ENCODE measurements around the gene DBI. TPM values are rescaled to one million over a fixed set of nuclear protein-coding genes. Genes with fewer than 3 reads are reported as not detected.

The DBI gene
- polyA plus RNA-seq, 1 of the 3 experiments (the other 2 are of a cell fraction), result 150 TPM

- no peak overlapping the region for H3K4me3 ChIP-seq (ENCODE audit: low read depth in 2 of 2, low read length in 1 of 2)
- CTCF ChIA-PET, result interaction anchor here (0.6 to 9.9 kb wide), 3 partner anchors 70 to 355 kb away, joined by 3 to 95 read pairs (median 3); no protein-coding TSS in a partner anchor
- no peaks in the 10 kb centered on the region for H3F3A ChIP-seq (replicated peaks; ENCODE audit: insufficient read depth)
- no peak overlapping the region for H3K9ac ChIP-seq
- no peak overlapping the region for H3K27ac ChIP-seq (ENCODE audit: low read depth in 2 of 2, low read length in 1 of 2)
- no peak for DNase-seq
- no peak overlapping the region for H3K4me2 ChIP-seq
- no peaks in the 10 kb centered on the region for H3K4me1 ChIP-seq (ENCODE audit: control insufficient read depth in 1 of 2, insufficient read depth in 2 of 2, low read depth in 1 of 2, low read length in 1 of 2)
- POLR2A ChIA-PET, result no interaction called here
- no peak for TF ChIP-seq EP300 (IDR thresholded peaks at IDR 0.05; ENCODE audit: borderline replicate concordance in 1 of 2, low read depth in 1 of 2, low read length in 1 of 2)
- no peak for TF ChIP-seq YY1 (IDR thresholded peaks at IDR 0.05; ENCODE audit: low read depth)
- TF ChIP-seq IRF3 (IDR thresholded peaks at IDR 0.05; ENCODE audit: low read depth, low read length), result no peak
- no peak for TF ChIP-seq GATA2 (CRISPR knock-in tag; IDR thresholded peaks at IDR 0.05)
- TF ChIP-seq TEAD4 (IDR thresholded peaks at IDR 0.05; ENCODE audit: borderline replicate concordance, insufficient read depth), result no peak
- no peak for TF ChIP-seq USF2 (IDR thresholded peaks at IDR 0.05; ENCODE audit: borderline replicate concordance, low read depth, low read length)
- TF ChIP-seq NFIC (IDR thresholded peaks at IDR 0.05; ENCODE audit: borderline replicate concordance), result no peak
- no peak for TF ChIP-seq PBX3 (IDR thresholded peaks at IDR 0.05)
- TF ChIP-seq RXRA (IDR thresholded peaks at IDR 0.05; ENCODE audit: borderline replicate concordance, low read depth), result no peak
- no peak for TF ChIP-seq FOXM1 (IDR thresholded peaks at IDR 0.05; ENCODE audit: low read depth)
- TF ChIP-seq SIN3A (IDR thresholded peaks at IDR 0.05; ENCODE audit: borderline replicate concordance, low read depth, low read length), result no peak
- no peak for TF ChIP-seq RCOR1 (IDR thresholded peaks at IDR 0.05; ENCODE audit: low read length)
- no peak for TF ChIP-seq POLR2AphosphoS5 (IDR thresholded peaks at IDR 0.05; ENCODE audit: low read depth, low read length)
- no peak for TF ChIP-seq FOSL2 (IDR thresholded peaks at IDR 0.05; ENCODE audit: borderline replicate concordance, low read depth)
- TF ChIP-seq MEF2A (IDR thresholded peaks at IDR 0.05; ENCODE audit: borderline replicate concordance, low read depth), result no peak
- no peak for TF ChIP-seq GABPA (IDR thresholded peaks at IDR 0.05; ENCODE audit: low read depth)
- no peak for TF ChIP-seq USF1 (IDR thresholded peaks at IDR 0.05; ENCODE audit: borderline replicate concordance, low read depth)
- H2AFZ ChIP-seq (ENCODE audit: low read depth), result no peak overlapping the region
- no peaks in the 10 kb centered on the region for H3K79me2 ChIP-seq (ENCODE audit: insufficient read depth)
- no peaks in the 10 kb centered on the region for H3K27me3 ChIP-seq (ENCODE audit: insufficient read depth)
- 39% methylated on average over 2 of the region's 2 CpGs for WGBS (ENCODE audit: low lambda C conversion rate)
- H3K9me2 ChIP-seq, result no peaks in the 10 kb centered on the region
- no peaks in the 10 kb centered on the region for H3K9me3 ChIP-seq
- H3K36me3 ChIP-seq (replicated peaks in 1 of 2; ENCODE audit: control insufficient read depth in 1 of 2, insufficient read depth in 2 of 2, low read length in 1 of 2), result no peaks in the 10 kb centered on the region
- H4K20me1 ChIP-seq (ENCODE audit: insufficient read depth), result no peaks in the 10 kb centered on the region
These were observed 38.4 kb downstream of the DBI start for GRCh38 chr2:119405151-119405550.

Data from SK-N-SH (cell line).